A549 (cell line): ENCODE measurements around the gene MBNL2. TPM values are rescaled to one million over a fixed set of nuclear protein-coding genes. Genes with fewer than 3 reads are reported as not detected.

Experiments used
- ATAC-seq, 2 experiments: fragments of 200-7000 bp in 1 of 2; fragments of >200 bp in 1 of 2; cut with Nextera tagmentation in 1 of 2; cut with Tn5 transposase in 1 of 2; 3 replicates each; pipeline versions ENCODE4 v1.8.0 to v1.9.1; 2018 to 2020; ENCODE audit warnings: mild to moderate bottlenecking in 1 of 2, moderate library complexity in 1 of 2
- CTCF ChIA-PET: fragments of 300-600 bp; sonication (Branson Sonifier 250); formaldehyde crosslinking; extraction: SDS; loops from one replicate; lab custom pipeline; 2021; ENCODE audit warnings: antibody characterized with exemption, inconsistent platforms; lab: Yijun Ruan, JAX
- POLR2A ChIA-PET: fragments of 350-600 bp; formaldehyde crosslinking; extraction: SDS; loops from one replicate; lab custom pipeline; 2021; ENCODE audit warnings: antibody characterized with exemption, inconsistent platforms; lab: Yijun Ruan, JAX
- DNase-seq, 2 experiments: peaks; one replicate each; pipeline versions ENCODE4 v3.0.0 to v3.0.0-alpha.2; 2011 to 2016; ENCODE audit warnings: low read depth in 1 of 2, low spot score in 1 of 2
- FAIRE-seq: peaks from 2 replicates; lab custom pipeline; 2011; peaks lifted over from hg19 to GRCh38; lab: Jason Lieb, UNC
- H3K27ac ChIP-seq, 2 experiments: fragments of >200 bp; sonication (Bioruptor Twin); formaldehyde crosslinking; 3 replicates each; pipeline ENCODE4 v1.5.1; 2016 to 2017
- H3K4me1 ChIP-seq: fragments of >200 bp; sonication (Bioruptor Twin); formaldehyde crosslinking; 3 replicates; pipeline ENCODE4 v1.6.1; 2016
- H3K4me2 ChIP-seq: fragments of >200 bp; sonication (Bioruptor Twin); formaldehyde crosslinking; 3 replicates; pipeline ENCODE4 v1.6.1; 2016
- H3K4me3 ChIP-seq: fragments of >200 bp; sonication (Bioruptor Twin); formaldehyde crosslinking; 3 replicates; pipeline ENCODE4 v1.5.1; 2016
- H3K9me3 ChIP-seq: fragments of >200 bp; sonication (Bioruptor Twin); formaldehyde crosslinking; 3 replicates; pipeline ENCODE4 v1.6.1; 2016
- BCL3 ChIP-seq: fragments of >200 bp; sonication (Bioruptor Twin); formaldehyde crosslinking; IDR thresholded peaks from 3 replicates; pipeline ENCODE4 v1.6.1; 2016
- CBX8 ChIP-seq: fragments of 200-600 bp; sonication (generic); IDR thresholded peaks from 2 replicates; pipeline ENCODE4 v1.6.1; 2016
- CHD4 ChIP-seq: fragments of 200-600 bp; sonication (generic); IDR thresholded peaks from 2 replicates; pipeline ENCODE4 v1.6.1; 2016; ENCODE audit warnings: antibody characterized with exemption, mild to moderate bottlenecking, borderline replicate concordance
- CTCF ChIP-seq: fragments of >200 bp; sonication (Bioruptor Twin); formaldehyde crosslinking; IDR thresholded peaks from 3 replicates; pipeline ENCODE4 v1.5.1; 2016
- EHF ChIP-seq: fragments of 250-450 bp; sonication (Bioruptor Pico); IDR thresholded peaks from 2 replicates; pipeline ENCODE4 v1.5.0; 2020; ENCODE audit warnings: mild to moderate bottlenecking
- EHMT2 ChIP-seq: fragments of 200-600 bp; sonication (generic); IDR thresholded peaks from 2 replicates; pipeline ENCODE4 v1.6.1; 2016; ENCODE audit warnings: antibody characterized with exemption, low read depth, mild to moderate bottlenecking, moderate library complexity
- ELK1 ChIP-seq: fragments of 150-350 bp; IDR thresholded peaks from 2 replicates; pipeline ENCODE4 v1.6.1; 2014; ENCODE audit warnings: low read depth, mild to moderate bottlenecking, low read length
- FOSB ChIP-seq: fragments of 250-450 bp; sonication (Bioruptor Pico); IDR thresholded peaks from 2 replicates; pipeline ENCODE4 v1.5.0; 2020; ENCODE audit warnings: mild to moderate bottlenecking, moderate library complexity
- GATA3 ChIP-seq: IDR thresholded peaks from 2 replicates; pipeline ENCODE4 v1.6.1; 2012; ENCODE audit warnings: borderline replicate concordance
- HOXA7 ChIP-seq: fragments of 250-450 bp; sonication (Bioruptor Pico); IDR thresholded peaks from 2 replicates; pipeline ENCODE4 v1.5.0; 2020; ENCODE audit warnings: mild to moderate bottlenecking, moderate library complexity
- KDM1A ChIP-seq: fragments of 200-600 bp; sonication (generic); IDR thresholded peaks from 2 replicates; pipeline ENCODE4 v1.6.1; 2016; ENCODE audit warnings: low read depth, mild to moderate bottlenecking
- KDM5A ChIP-seq: fragments of 200-600 bp; sonication (generic); IDR thresholded peaks from 2 replicates; pipeline ENCODE4 v1.6.1; 2016; ENCODE audit warnings: antibody characterized with exemption, mild to moderate bottlenecking
- MAFK ChIP-seq: fragments of 450-650 bp; IDR thresholded peaks from 2 replicates; pipeline ENCODE4 v1.6.1; 2014; ENCODE audit not compliant: partially characterized antibody
- MAX ChIP-seq: IDR thresholded peaks from 2 replicates; pipeline ENCODE4 v1.6.1; 2012
- MYC ChIP-seq: IDR thresholded peaks from 2 replicates; pipeline ENCODE4 v1.6.1; 2012; ENCODE audit warnings: mild to moderate bottlenecking, inconsistent platforms, low read length, improper control_type of control experiment, borderline replicate concordance
- NFE2L2 ChIP-seq: fragments of 150-350 bp; conservative IDR thresholded peaks from 2 replicates; pipeline ENCODE4 v1.6.1; 2014; ENCODE audit warnings: low read length
- NPAS2 ChIP-seq: fragments of 250-450 bp; sonication (Bioruptor Pico); IDR thresholded peaks from 2 replicates; pipeline ENCODE4 v1.8.0; 2022; ENCODE audit warnings: mild to moderate bottlenecking, moderate library complexity, borderline replicate concordance
- PHF8 ChIP-seq: fragments of 200-600 bp; sonication (generic); IDR thresholded peaks from 2 replicates; pipeline ENCODE4 v1.6.1; 2016; ENCODE audit warnings: low read depth, mild to moderate bottlenecking, antibody characterized with exemption, moderate library complexity, borderline replicate concordance
- RCOR1 ChIP-seq: fragments of 150-350 bp; IDR thresholded peaks from 2 replicates; pipeline ENCODE4 v1.6.1; 2014; ENCODE audit warnings: antibody characterized with exemption, low read length, low read depth
- RFX5 ChIP-seq: fragments of 450-650 bp; IDR thresholded peaks from 2 replicates; pipeline ENCODE4 v1.7.1; 2014; ENCODE audit warnings: antibody characterized with exemption, mild to moderate bottlenecking, moderate library complexity
- RNF2 ChIP-seq: fragments of 200-600 bp; sonication (generic); IDR thresholded peaks from 2 replicates; pipeline ENCODE4 v1.6.1; 2016; ENCODE audit warnings: low read depth, mild to moderate bottlenecking, antibody characterized with exemption, moderate library complexity, borderline replicate concordance
- SMC3 ChIP-seq: fragments of >200 bp; sonication (Bioruptor Twin); formaldehyde crosslinking; IDR thresholded peaks from 3 replicates; pipeline ENCODE4 v1.6.1; 2018; ENCODE audit warnings: inconsistent platforms
- TFCP2L1 ChIP-seq: fragments of 250-450 bp; sonication (Bioruptor Pico); IDR thresholded peaks from 2 replicates; pipeline ENCODE4 v1.5.0; 2021; ENCODE audit warnings: mild to moderate bottlenecking
- TP53 ChIP-seq: fragments of 250-450 bp; sonication (Bioruptor Pico); IDR thresholded peaks from 2 replicates; pipeline ENCODE4 v1.5.0; 2021; ENCODE audit warnings: mild to moderate bottlenecking, moderate library complexity
- USF2 ChIP-seq: fragments of 450-650 bp; IDR thresholded peaks from 2 replicates; pipeline ENCODE4 v1.6.1; 2014; ENCODE audit warnings: antibody characterized with exemption
- ZC3H11A ChIP-seq: fragments of 450-650 bp; IDR thresholded peaks from 2 replicates; pipeline ENCODE4 v1.6.1; 2014; ENCODE audit warnings: antibody characterized with exemption, mild to moderate bottlenecking
- ZFP36 ChIP-seq: fragments of 450-650 bp; IDR thresholded peaks from 2 replicates; pipeline ENCODE4 v1.6.1; 2014; ENCODE audit warnings: borderline replicate concordance; ENCODE audit not compliant: partially characterized antibody
- ZNF302 ChIP-seq: fragments of 250-450 bp; sonication (Bioruptor Pico); IDR thresholded peaks from 2 replicates; pipeline ENCODE4 v1.9.0; 2021; ENCODE audit warnings: inconsistent platforms, mild to moderate bottlenecking, moderate library complexity
- WGBS: methylation state at CpG from one replicate; pipeline ENCODE4 v1.1.6; 2017; ENCODE audit errors: missing lambda C conversion rate; 5-methylcytosine and 5-hydroxymethylcytosine counted together
- polyA plus RNA-seq, 4 experiments: library from polyadenylated mRNA; depleted of rRNA in 3 of 4; stranded (reverse); fragments of >200 nt; fragmentation: RNase III in 1 of 4; extraction: RNeasy Plus Mini Kit Qiagen cat#74134 plus additional on column Dnase treatment in 1 of 4; gene quantifications; 2 replicates in 3 of 4; 3 replicates in 1 of 4; pipeline ENCODE4 v1.2.3, GENCODE V29; 2011 to 2017

The MBNL2 gene
- polyA plus RNA-seq, 2 of the 4 experiments (the other 2 are of a cell fraction), result 18.7 to 20.6 TPM

- Histone ChIP-seq H3K4me2 (peak overlapping the region; percentile 47), H3K4me3 (no peak overlapping the region), H3K27ac (peak overlapping the region; percentile 35 to 62; a peak in 5 of 6 replicates), H3K9me3 (no peaks in the 10 kb centered on the region)
- ChIA-PET POLR2A (no interaction called here), CTCF (interaction anchor here (1.4 kb wide), 1 partner anchor 13 kb away, joined by 4 read pairs; no protein-coding TSS in a partner anchor)
- no peak for FAIRE-seq
- ATAC-seq, result peak in 1 of 2 experiments; percentile 27; a peak in 3 of 6 replicates
- no peak for DNase-seq
- no peak for TF ChIP-seq KDM1A
- TF ChIP-seq KDM5A, result no peak
- no peak for TF ChIP-seq ZC3H11A
- TF ChIP-seq PHF8, result no peak
- TF ChIP-seq CBX8, result no peak
- TF ChIP-seq, all 56 proteins: peak for 0
- peaks cover 77% of the 10 kb centered on the region for H3K4me1 ChIP-seq
Observed at GRCh38 chr13:97281028-97281427, 58.9 kb downstream of the MBNL2 start.

GRCh38 chr13:97282705-97283104 lies 60.6 kb downstream of the MBNL2 start:
- TF ChIP-seq NPAS2 (CRISPR knock-in tag) (no peak), NFE2L2 (no peak), KDM1A (no peak), ZC3H11A (no peak), TP53 (no peak), FOSB (CRISPR knock-in tag) (no peak), CTCF (no peak), MAX (no peak), EHF (CRISPR knock-in tag) (no peak), TFCP2L1 (no peak), HOXA7 (CRISPR knock-in tag) (no peak), MAFK (no peak), BCL3 (no peak), RCOR1 (no peak), CHD4 (no peak), ZNF302 (CRISPR knock-in tag) (no peak), RFX5 (no peak), ELK1 (no peak)
- peaks cover 64% of the 10 kb centered on the region for H3K4me1 ChIP-seq
- CTCF ChIA-PET, result no interaction called here
- no peak for FAIRE-seq
- H3K4me3 ChIP-seq, result no peak overlapping the region
- no peaks in the 10 kb centered on the region for H3K9me3 ChIP-seq
- POLR2A ChIA-PET, result no interaction called here
- ATAC-seq, result no peak; a peak in 2 of 6 replicates
- no peak for DNase-seq
- no peak overlapping the region for H3K4me2 ChIP-seq
- peak overlapping the region in 1 of 2 experiments; percentile 57; a peak in 2 of 6 replicates for H3K27ac ChIP-seq
- 91% methylated on average over 4 of the region's 4 CpGs for WGBS

GRCh38 chr13:97283888-97284287 lies 61.8 kb downstream of the MBNL2 start:
- POLR2A ChIA-PET, result no interaction called here
- 97% methylated on average over 2 of the region's 2 CpGs for WGBS
- FAIRE-seq, result no peak
- Histone ChIP-seq H3K9me3 (no peaks in the 10 kb centered on the region), H3K4me3 (no peak overlapping the region), H3K4me1 (peaks cover 57% of the 10 kb centered on the region), H3K27ac (0 out of 6 replicates have a peak overlapping the region, but pooled peaks of 1 of the 2 experiments have one; percentile 42), H3K4me2 (no peak overlapping the region)
- DNase-seq, result no peak
- CTCF ChIA-PET, result no interaction called here
- no peak for ATAC-seq
- no peak for TF ChIP-seq ELK1
- no peak for TF ChIP-seq MYC
- no peak for TF ChIP-seq GATA3
- TF ChIP-seq EHMT2, result no peak
- no peak for TF ChIP-seq USF2
- no peak for TF ChIP-seq CBX8
- TF ChIP-seq RNF2, result no peak
- TF ChIP-seq KDM5A, result no peak
- TF ChIP-seq ZFP36, result no peak
- no peak for TF ChIP-seq MAFK
- no peak for TF ChIP-seq EHF (CRISPR knock-in tag)
- TF ChIP-seq NPAS2 (CRISPR knock-in tag), result no peak
- TF ChIP-seq SMC3, result no peak
